HEK293 (cell line): ENCODE data around the gene RAP1GAP.

Experiments used
- CTCF ChIA-PET: fragments of 350-600 bp; formaldehyde crosslinking; extraction: SDS; loops from one replicate; lab custom pipeline; 2021; ENCODE audit warnings: antibody characterized with exemption; lab: Yijun Ruan, JAX
- POLR2A ChIA-PET: fragments of 300-600 bp; formaldehyde crosslinking; extraction: SDS; loops from one replicate; lab custom pipeline; 2020; ENCODE audit warnings: antibody characterized with exemption, inconsistent platforms; lab: Yijun Ruan, JAX
- H3K27ac ChIP-seq: fragments of 200-500 bp; sonication (Bioruptor generic); 2 replicates; pipeline ENCODE4 v1.5.1; 2014; ENCODE audit warnings: low read depth, low read length, control low read depth, inconsistent platforms; ENCODE audit errors: extremely low read depth
- H3K36me3 ChIP-seq, 2 experiments: fragments of 200-500 bp in 1 of 2; sonication (Bioruptor generic) in 1 of 2; 1 replicate in 1 of 2; 2 replicates in 1 of 2; pipeline ENCODE4 v1.5.1; 2014 to 2017; ENCODE audit warnings: inconsistent platforms in 2 of 2, low read length in 2 of 2; ENCODE audit not compliant: control insufficient read depth in 2 of 2, insufficient read depth in 1 of 2
- H3K4me1 ChIP-seq: fragments of 200-500 bp; sonication (Bioruptor generic); 2 replicates; pipeline ENCODE4 v1.5.1; 2014; ENCODE audit warnings: mild to moderate bottlenecking, low read length, inconsistent platforms; ENCODE audit not compliant: control insufficient read depth, insufficient read depth
- H3K4me3 ChIP-seq: 2 replicates; pipeline ENCODE4 v1.5.1; 2011; ENCODE audit warnings: low read depth, mild to moderate bottlenecking, control low read depth, low read length, moderate library complexity
- H3K9me3 ChIP-seq: fragments of 200-500 bp; sonication (Bioruptor generic); 2 replicates; pipeline ENCODE4 v1.5.1; 2014; ENCODE audit warnings: low read depth, low read length, inconsistent platforms; ENCODE audit not compliant: control insufficient read depth, insufficient read depth
- MZF1 ChIP-seq: fragments of 450-650 bp; formaldehyde crosslinking; IDR thresholded peaks from 2 replicates; pipeline ENCODE4 v1.5.1; 2017; ENCODE audit warnings: missing biosample characterization, missing genetic modification characterization, borderline replicate concordance
- REST ChIP-seq: fragments of 450-650 bp; formaldehyde crosslinking; IDR thresholded peaks from 2 replicates; pipeline ENCODE4 v1.5.1; 2016; ENCODE audit warnings: missing biosample characterization, missing genetic modification characterization
- SP2 ChIP-seq: fragments of 450-650 bp; formaldehyde crosslinking; IDR thresholded peaks from 2 replicates; pipeline ENCODE4 v1.5.1; 2016; ENCODE audit warnings: missing biosample characterization, missing genetic modification characterization
- ZFP37 ChIP-seq: fragments of 450-650 bp; formaldehyde crosslinking; IDR thresholded peaks from 2 replicates; pipeline ENCODE4 v1.5.1; 2016; ENCODE audit warnings: missing biosample characterization, missing genetic modification characterization
- ZNF10 ChIP-seq: fragments of 450-650 bp; formaldehyde crosslinking; IDR thresholded peaks from 2 replicates; pipeline ENCODE4 v1.5.1; 2017; ENCODE audit warnings: missing biosample characterization, missing genetic modification characterization
- ZNF132 ChIP-seq: fragments of 450-650 bp; formaldehyde crosslinking; IDR thresholded peaks from 2 replicates; pipeline ENCODE4 v1.5.1; 2017; ENCODE audit warnings: missing biosample characterization, missing genetic modification characterization, borderline replicate concordance
- ZNF133 ChIP-seq: fragments of 450-650 bp; formaldehyde crosslinking; IDR thresholded peaks from 2 replicates; pipeline ENCODE4 v1.5.1; 2016; ENCODE audit warnings: missing biosample characterization, missing genetic modification characterization
- ZNF223 ChIP-seq: fragments of 450-650 bp; formaldehyde crosslinking; IDR thresholded peaks from 2 replicates; pipeline ENCODE4 v1.5.1; 2016; ENCODE audit warnings: missing biosample characterization, missing genetic modification characterization
- ZNF23 ChIP-seq: fragments of 450-650 bp; formaldehyde crosslinking; IDR thresholded peaks from 2 replicates; pipeline ENCODE4 v1.5.1; 2016; ENCODE audit warnings: missing biosample characterization, missing genetic modification characterization, borderline replicate concordance
- ZNF24 ChIP-seq: fragments of 450-650 bp; formaldehyde crosslinking; IDR thresholded peaks from 2 replicates; pipeline ENCODE4 v1.5.1; 2016; ENCODE audit warnings: missing biosample characterization, missing genetic modification characterization
- ZNF362 ChIP-seq: fragments of 450-650 bp; formaldehyde crosslinking; IDR thresholded peaks from 2 replicates; pipeline ENCODE4 v1.5.1; 2016; ENCODE audit warnings: missing biosample characterization, missing genetic modification characterization
- ZNF398 ChIP-seq: fragments of 450-650 bp; formaldehyde crosslinking; IDR thresholded peaks from 2 replicates; pipeline ENCODE4 v1.5.1; 2017; ENCODE audit warnings: missing biosample characterization, missing genetic modification characterization
- ZNF423 ChIP-seq: fragments of 450-650 bp; formaldehyde crosslinking; IDR thresholded peaks from 2 replicates; pipeline ENCODE4 v1.5.1; 2016; ENCODE audit warnings: missing biosample characterization, missing genetic modification characterization
- ZNF529 ChIP-seq: fragments of 450-650 bp; formaldehyde crosslinking; IDR thresholded peaks from 2 replicates; pipeline ENCODE4 v1.5.1; 2017; ENCODE audit warnings: missing genetic modification characterization, missing biosample characterization; ENCODE audit not compliant: insufficient replicate concordance
- ZNF629 ChIP-seq: fragments of 450-650 bp; formaldehyde crosslinking; IDR thresholded peaks from 2 replicates; pipeline ENCODE4 v1.5.1; 2017; ENCODE audit warnings: missing biosample characterization, missing genetic modification characterization
- ZNF692 ChIP-seq: fragments of 450-650 bp; formaldehyde crosslinking; IDR thresholded peaks from 2 replicates; pipeline ENCODE4 v1.5.1; 2016; ENCODE audit warnings: missing biosample characterization, missing genetic modification characterization
- ZNF768 ChIP-seq: fragments of 450-650 bp; formaldehyde crosslinking; IDR thresholded peaks from 2 replicates; pipeline ENCODE4 v1.5.1; 2018; ENCODE audit warnings: missing biosample characterization, mild to moderate bottlenecking, missing genetic modification characterization

RAP1GAP gene

GRCh38 chr1:21596628-21597027 is 72.5 kb downstream of the RAP1GAP start:
- Histone ChIP-seq H3K9me3 (no peaks in the 10 kb centered on the region), H3K4me3 (no peak overlapping the region), H3K27ac (no peak overlapping the region), H3K36me3 (no peaks in the 10 kb centered on the region)
- CTCF ChIA-PET, result interaction anchor here (0.8 to 2.4 kb wide), 2 partner anchors 18 to 225 kb away, joined by 3 to 7 read pairs; no protein-coding TSS in a partner anchor
- TF ChIP-seq ZNF133 (tag by site-specific recombination) (no peak), ZNF768 (tag by site-specific recombination) (peak; percentile 77; the same call in 1 of the 2 replicates)
- TF ChIP-seq, all 188 proteins: peak for 1
- POLR2A ChIA-PET, result no interaction called here
- H3K4me1 ChIP-seq, result no peaks in the 10 kb centered on the region

- ChIA-PET POLR2A (no interaction called here), CTCF (interaction anchor here (0.6 to 2.4 kb wide), 19 partner anchors 16 to 1192 kb away, joined by 3 to 10 read pairs (median 4); no protein-coding TSS in a partner anchor)
- no peaks in the 10 kb centered on the region for H3K4me1 ChIP-seq
- H3K4me3 ChIP-seq, result no peak overlapping the region
- H3K36me3 ChIP-seq, result no peaks in the 10 kb centered on the region
- TF ChIP-seq ZNF132 (tag by site-specific recombination), result no peak
- TF ChIP-seq ZFP37 (tag by site-specific recombination), result no peak
- no peak for TF ChIP-seq SP2 (tag by site-specific recombination)
- TF ChIP-seq ZNF10 (tag by site-specific recombination), result no peak
- TF ChIP-seq ZNF629 (tag by site-specific recombination), result no peak
- no peak for TF ChIP-seq ZNF398 (tag by site-specific recombination)
- no peak for TF ChIP-seq ZNF23 (tag by site-specific recombination)
- no peak for TF ChIP-seq ZNF223 (tag by site-specific recombination)
- TF ChIP-seq ZNF692, result no peak
- no peak for TF ChIP-seq ZNF529 (tag by site-specific recombination)
- no peak for TF ChIP-seq ZNF24 (tag by site-specific recombination)
- no peak for TF ChIP-seq ZNF362 (tag by site-specific recombination)
- TF ChIP-seq REST (tag by site-specific recombination), result no peak
- TF ChIP-seq MZF1 (tag by site-specific recombination), result no peak
- TF ChIP-seq ZNF423 (tag by site-specific recombination), result no peak
- no peaks in the 10 kb centered on the region for H3K9me3 ChIP-seq
- H3K27ac ChIP-seq, result no peak overlapping the region
These were observed 73.0 kb downstream of the RAP1GAP start for GRCh38 chr1:21596174-21596573.
